HG03378 (cell line): ENCODE measurements around the gene CDK4.
A peak's percentile ranks its signal among the peaks of the same experiment; 100 is the strongest.

Experiments
- ATAC-seq: cut with Tn5 transposase; IDR thresholded peaks from one replicate; pipeline ENCODE4 v1.9.1; 2021; ENCODE audit warnings: mild to moderate bottlenecking, moderate library complexity; ENCODE audit not compliant: unreplicated experiment

The CDK4 gene

DNA sequence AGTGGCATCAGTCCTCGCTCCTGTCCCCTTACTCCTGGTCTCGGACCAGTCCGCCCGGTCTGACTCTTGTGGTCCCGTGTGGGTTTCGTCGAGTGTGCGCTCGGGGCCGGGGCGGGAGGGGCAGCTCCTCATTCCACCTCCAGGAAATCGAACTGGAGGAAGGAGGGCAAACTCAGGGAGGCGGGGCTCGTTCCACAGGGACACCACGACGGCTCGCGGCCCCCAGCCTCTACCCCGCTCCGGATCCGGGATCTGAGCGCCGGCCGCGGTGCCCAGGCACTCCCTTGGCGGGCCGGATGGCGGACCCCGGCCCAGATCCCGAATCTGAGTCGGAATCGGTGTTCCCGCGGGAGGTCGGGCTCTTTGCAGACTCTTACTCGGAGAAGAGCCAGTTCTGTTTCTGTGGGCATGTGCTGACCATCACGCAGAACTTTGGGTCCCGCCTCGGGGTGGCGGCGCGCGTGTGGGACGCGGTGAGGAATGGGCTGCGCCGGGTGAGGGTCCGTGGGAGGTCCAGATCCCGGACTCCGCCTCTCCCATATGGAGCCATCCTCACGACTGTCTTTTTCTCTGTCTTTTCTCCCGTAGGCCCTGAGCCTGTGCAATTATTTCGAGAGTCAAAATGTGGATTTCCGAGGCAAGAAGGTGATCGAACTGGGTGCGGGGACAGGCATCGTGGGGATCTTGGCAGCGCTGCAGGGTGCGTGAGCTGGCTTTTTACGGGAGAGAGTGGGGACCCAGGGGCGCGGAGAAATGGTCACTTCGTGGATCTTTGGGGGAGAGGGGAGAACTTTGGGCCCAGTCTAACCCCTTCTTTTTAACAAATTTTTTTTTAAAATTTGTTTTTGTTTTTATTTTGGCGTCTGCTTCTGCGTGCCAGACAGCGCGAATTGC is 20.6 kb upstream of the CDK4 start, which contains the start of gene EEF1AKMT3:
Gene EEF1AKMT3, plus strand, starts transcription at position 186 of the 894 bp plus-strand sequence. Its CDS starts 111 bp downstream, at position 297.
- peak; percentile 7 for ATAC-seq

DNA sequence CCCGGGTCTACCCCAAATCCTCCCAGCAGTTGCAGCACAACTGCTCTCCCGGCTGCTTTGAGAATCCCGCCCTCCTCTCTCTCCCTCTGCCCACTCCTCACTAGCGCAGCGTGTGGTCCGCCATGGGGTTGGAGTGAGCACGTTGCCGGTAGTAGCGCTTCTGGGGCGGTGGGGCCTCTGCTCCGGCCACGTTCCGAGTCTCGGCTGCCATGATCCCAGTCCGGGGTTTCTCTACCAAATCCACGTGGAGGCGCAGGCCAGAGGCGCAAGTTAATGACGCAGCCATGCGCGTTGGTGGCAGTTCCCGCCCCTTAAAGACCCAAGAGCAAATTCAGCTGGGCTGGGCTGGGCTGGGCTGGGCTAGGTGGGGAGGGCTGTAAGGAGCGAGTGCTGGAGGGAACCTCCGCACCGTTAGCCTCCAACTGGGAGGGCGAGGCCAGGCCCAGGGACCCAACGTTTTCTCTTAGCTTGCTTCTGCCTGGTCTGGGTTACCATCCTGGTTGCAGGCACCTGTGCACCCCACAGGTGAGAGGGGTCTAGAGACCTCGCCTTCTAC is 19.8 kb upstream of the CDK4 start, which contains the start of gene METTL1:
Gene METTL1, minus strand, starts transcription at position 233 of the 556 bp plus-strand sequence. Its CDS starts 22 bp downstream, at position 211.
- peak; percentile 75 for ATAC-seq

DNA sequence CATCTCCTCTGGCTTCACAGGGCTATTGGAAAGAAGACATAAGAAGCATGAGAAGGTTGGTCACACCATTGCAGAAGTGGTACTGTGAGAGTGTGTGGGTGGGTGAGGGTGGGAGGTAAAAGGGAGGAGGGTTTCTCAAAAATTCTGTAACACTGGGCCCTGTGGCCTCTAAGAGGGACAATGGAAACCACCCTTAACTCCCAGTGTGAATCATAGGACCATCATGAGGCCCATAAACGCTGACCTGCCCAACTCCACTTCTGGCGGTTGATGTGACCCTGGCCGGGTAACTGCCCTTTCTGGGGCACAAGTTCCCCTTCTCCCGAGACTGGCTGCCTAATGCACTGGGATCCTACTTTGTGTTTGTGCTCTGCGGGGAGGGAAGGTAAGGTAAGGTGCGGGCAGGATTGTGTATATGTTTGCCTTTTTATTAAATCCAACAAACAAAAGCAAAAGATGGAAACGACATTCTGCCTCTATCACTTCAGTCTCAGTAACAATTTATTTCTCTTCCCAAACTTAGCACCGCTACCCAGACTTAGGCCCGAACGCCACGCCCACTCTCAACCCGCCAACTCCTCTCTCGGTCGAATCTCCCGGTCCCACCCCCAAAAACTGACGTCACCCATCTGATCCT is 19.2 kb upstream of the CDK4 start:
- peak; percentile 79 for ATAC-seq

DNA sequence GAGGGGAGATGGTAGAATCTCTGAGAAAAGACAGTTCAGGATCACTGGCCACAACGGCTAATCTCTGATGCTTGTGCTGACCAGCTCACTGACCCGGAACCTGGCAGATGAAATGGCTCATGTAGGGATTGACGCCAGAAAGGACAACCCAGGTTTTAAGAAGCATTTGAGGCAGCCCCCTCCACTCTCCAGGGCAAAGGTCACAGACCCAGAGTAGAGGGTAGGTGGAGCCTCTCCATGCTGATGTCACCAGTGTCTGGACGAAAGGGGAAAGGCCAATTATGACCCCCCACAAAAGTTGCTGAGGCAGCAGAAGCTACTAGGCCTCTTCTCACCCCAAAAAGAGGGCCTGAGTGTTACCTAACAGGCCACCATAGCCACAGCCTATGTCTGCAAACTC is 18.6 kb upstream of the CDK4 start:
- no peak for ATAC-seq

DNA sequence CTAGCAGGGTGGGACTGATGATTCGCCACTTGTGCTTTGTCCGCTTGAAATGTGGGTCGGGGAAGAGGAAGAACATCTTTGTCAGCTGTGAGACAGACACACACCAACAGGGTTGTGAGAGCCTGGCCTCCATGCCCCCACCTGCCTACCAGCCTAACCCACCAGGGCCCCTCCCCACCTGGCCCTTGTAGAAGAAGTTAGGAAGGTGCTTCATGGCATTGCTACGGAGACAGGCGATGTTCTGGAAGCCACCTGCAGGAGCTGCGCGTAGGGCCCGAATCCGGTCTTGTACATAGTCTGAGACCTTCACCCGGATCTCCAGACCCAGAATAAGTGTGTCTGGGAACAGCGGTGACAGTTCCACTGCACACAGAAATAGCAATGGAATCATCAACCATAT is 17.5 kb upstream of the CDK4 start:
- ATAC-seq: no peak

DNA sequence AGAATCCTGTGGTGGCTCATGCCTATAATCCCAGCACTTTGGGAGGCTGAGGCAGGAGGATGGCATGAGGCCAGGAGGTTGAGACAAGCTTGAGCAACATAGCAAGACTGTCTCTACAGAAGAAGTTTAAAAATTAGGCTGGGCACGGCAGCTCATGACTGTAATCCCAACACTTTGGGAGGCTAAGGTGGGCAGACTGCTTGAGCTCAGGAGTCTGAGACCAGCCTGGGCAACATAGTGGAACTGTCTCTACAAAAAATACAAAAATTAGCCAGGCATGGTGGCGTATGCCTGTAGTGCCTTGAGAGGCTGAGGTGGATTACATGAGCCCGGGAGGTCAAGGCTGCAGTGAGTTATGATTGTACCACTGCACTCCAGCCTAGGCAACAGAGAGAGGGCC is 15.8 kb upstream of the CDK4 start:
- no peak for ATAC-seq

DNA sequence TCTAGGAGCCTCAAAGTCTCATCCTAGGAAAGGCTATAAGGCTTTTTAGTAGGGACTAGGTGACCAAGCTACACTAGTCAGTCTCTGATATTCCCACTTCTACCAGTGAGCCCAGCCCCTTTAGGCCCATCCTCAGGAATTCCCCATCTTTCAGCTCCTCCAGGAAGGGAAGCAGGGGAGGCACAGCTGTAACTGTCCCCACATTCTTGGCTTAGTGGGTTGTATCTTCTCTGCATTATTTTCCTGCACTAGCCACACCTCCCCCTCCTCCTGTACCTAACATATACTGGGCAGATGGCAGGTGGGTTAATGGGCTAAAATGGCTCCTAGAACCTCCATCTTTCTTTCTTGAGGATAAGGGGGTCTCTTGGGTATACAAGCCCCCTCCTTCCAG is 15.2 kb upstream of the CDK4 start:
- ATAC-seq: no peak

DNA sequence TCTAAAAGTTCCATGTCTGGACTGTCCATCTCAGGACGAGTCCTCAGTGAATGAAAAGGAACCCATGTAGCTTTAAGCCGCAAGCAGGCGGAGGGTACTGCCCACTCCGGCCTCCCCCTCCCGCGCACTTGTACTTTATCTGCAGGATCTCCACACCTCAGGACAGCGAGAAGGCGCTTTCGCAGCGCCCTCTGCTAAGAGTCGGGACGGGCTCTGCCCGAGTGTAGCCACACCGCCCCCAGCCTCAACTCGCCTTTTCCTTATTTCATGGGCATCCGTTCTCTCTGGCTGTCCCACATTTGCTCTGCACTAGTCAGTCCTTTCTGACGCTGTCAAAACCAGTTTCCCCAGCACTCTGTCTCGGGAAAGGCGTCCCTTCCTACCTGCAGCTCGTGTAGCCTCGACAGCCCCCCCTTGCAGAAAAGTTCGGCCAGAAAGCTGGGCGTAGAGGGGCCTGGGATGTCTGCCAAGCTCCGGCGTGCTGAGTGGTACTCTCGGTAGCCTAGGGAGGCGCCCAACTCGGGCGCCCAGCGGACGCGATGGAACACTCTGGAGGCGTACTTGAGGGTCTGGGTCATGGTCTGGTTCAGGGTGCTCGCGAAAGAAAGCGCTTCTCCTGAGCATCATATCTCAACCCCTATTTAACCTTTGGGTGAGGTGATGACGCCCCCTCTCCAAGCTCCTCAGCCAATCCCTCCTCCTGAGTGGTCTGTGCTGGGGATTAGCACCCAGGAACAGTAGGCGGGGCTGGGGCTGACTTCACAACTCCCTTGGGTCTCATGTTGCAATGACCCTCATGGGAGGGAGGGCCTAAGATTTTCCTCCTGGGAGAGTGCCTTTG is 14.6 kb upstream of the CDK4 start, which contains the start of gene CYP27B1:
Gene CYP27B1, minus strand, starts transcription at position 615 of the 841 bp plus-strand sequence. Its CDS starts 37 bp downstream, at position 578.
- no peak for ATAC-seq

DNA sequence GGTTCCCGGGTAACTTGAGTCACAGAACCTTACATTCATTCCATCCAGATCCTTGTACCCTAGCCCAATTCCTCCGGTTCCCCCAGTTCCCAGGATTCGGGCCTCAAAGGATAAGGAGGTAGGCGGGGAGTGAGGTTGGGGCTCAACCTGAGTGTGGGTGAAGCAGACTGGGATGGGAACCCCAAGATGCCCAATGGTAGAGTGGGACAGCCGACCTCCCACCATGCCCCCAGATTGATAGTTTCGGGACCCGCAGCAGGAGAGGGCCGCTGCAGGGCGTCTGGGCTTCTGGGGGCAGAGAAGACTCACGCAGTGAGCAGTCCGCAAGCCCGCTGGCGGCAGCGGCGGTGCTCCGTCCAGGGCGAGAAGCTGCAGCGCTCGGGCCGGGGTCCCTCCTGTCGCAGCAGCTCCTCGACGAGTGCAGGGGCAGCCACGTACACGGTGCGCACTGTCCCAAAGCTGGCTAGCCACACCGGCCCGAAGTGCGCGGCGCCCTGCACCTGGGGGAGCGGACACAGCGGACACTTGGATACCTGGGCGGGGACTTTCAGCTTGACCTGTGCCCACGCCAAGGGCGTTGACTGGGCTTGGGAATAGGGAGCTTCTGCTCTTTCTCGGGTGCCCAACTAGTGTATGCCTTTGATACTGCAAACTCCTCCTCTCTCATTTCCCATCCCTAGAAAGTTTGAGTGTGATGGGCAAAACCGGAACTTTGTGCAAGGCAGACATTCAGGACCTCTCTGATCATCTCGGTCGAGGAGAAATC is 13.8 kb upstream of the CDK4 start:
- no peak for ATAC-seq

DNA sequence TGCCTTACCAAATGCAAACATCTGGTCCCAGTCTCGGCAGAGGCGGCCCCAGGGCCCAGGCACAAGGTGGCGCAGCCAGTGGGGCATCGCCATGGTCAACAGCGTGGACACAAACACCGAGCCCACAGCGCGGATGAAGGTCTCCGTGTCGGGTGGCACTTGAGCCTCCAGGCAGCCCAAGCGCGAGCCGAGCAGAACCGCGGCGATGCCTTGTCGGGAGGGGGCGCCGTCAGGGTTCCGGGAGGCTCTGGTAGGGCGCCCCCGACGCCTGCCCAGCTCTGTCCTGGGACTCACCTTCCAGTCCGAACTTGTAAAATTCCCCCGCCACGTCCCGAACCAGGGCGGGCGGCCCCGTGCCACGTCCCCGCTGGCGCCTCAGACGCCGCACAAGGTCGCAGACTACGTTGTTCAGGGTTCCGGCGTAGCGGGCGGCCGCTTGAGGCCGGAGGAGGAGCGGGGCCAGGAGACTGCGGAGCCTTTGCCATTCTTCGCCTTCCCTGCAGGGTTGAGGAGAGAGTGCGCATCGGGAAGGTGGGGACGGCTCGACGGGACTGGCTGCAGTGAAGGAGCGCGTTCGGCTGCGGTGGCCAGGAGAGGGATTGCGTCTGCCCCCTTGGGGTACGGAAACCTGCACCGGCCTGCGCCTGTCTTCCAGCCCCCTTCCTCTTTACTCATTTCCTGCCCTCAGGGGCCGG is 13.0 kb upstream of the CDK4 start:
- ATAC-seq: peak; percentile 48

DNA sequence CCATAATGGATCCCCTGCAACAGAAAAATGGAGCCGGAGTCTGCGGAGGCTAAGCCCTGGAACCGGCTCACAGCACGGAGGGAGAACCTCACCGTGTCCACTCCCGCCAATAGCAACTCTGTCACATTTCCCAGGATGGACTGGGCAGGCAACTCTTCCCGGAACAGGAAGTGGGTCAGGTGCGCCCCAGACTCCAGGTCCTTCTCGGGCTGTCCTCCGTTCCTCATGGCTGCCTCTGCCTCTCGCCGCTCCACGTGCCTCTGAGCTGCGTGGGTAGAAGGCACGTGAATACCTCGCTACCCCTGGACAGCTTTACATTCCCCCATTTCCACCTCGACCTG is 12.5 kb upstream of the CDK4 start:
- ATAC-seq: peak; percentile 5

DNA sequence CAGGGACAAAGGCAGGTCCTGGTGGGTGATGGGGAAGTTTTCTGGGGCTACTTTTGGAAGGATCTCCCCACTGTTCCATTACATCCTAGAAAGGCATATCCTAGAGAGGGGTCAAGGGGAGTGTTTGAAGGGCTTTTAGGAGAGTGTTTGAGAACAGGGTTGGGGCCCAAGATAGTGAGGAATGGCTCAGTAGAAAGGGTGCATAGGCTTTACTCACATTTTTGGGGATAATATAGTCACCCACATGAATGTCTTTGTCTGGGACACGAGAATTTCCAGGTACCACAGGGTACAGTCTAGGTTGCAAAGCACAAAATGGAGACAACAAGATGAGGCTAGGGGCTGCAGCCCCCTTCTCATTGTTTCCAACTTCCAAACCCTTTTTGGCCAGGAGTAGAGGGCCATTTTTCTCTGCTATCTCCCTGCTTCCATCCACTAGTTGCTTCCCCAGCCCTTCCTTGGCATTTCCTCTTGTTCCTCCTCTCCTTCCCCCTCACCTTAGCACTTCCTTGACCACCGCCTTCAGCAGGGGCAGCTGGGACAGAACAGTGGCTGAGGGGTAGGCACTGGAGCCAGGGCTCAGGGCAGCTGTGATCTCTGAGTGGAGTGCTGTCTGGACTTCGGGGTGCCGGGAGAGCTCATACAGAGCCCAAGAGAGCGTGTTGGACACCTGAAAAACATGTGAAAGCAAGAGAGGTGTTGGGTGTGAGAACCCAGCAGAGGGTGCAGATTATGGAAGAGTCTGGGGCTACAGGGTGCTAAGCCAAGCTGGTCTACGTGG is 12.0 kb upstream of the CDK4 start:
- no peak for ATAC-seq

DNA sequence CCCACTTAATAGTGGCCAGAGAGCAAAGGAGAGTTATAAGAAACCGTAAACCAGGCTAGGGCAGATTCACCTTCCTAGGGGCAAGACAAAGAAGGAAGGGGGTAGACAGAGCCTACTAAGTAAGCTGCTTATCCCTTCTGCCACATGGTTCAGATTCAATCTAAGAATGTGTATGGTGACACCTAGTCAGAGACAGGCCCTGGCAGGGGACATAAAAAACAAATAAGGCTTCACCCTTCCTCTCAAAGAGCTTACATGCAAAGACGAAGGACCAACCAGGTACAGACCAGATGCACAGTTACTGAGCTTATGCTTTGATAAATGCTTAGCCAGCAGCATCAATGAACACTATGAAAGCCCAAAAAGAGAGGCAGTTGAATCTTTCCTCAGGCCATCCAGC is 10.4 kb upstream of the CDK4 start:
- ATAC-seq: no peak

DNA sequence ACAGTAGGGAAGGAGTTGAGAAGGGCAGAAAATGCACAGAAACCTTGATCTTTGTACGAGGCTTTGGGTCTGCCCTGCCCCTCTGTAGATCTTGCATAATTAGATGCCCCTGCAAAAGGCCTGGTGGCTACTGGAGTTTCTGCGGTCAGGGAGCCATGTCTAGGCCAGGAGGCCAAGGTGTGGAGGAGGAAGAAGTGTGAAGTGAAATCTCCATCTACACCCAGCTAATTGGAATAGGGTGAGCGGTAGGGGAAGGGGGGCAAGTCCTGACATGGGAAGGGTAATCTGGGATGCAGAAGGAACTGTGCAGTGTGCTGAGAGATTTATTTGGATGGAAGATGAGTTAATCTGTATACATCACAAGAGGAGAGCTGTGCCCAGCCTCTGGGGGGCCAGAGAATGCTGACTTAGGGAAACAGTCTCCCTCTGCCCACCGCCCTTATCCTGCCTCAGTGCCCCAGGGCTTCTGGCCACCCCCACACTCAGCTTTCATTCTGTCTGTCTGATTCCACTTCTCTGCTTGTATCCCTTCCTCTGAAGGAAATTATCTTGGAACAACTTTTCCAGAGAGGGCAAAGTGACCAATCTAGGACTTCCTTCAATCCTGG is 9.4 kb upstream of the CDK4 start:
- no peak for ATAC-seq

DNA sequence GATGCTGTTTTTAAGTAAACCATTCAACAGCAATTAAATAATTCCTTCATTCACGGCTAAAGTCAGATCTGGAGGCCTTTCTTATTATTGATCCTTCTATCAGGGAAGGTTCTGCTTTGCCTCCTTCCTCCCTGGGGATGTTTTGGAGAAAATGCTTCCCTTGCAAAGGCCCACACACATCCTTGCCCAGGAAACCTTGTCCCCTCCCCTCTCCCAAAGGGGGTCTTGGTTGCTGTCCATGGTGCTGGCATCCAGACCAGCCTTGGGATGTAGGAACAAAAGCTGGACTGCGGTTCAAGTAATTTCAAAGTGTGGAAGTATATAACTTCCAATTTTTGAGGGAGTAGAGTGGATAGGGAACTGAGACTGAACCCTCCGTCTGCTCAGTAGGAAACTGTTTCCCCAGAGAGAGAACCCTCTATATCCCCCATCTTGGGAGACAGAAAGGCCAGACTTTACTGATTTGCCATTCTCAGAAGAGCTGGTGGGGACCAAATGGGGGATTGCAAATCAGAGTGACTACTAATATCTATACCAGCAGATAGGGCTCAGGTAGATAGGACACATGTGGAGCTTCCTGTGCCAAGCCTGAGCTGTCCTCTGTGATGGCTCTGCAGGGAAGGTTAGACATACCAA is 8.4 kb upstream of the CDK4 start:
- ATAC-seq: no peak

DNA sequence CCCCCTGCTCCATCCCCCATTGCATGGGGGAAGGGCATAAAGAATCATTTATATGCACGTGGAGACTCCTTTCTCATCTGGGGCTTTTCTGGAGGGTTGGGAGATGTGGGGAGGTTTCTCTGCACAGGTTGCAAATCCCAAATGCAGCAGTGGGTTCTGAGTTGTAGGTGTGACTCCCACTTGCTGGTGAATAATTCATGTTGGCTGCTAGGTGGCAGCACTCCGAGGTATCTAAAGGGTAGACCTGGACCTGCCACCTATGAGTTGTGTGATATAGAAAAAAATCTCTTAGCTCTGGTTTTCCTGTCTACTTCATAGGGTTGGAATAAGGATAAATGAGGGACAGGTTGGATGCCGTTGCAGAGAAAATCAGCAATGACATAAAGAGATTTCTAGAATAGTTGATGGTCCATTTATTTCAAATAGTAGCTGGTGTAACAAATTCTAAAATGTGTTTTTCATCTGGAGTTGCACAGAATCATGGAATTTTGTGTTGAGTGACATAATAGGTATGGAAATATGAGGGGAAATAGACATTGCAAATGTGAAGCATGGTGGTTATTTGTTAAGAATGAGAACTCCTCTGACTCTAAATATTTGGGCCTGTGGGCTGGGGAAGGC is 7.4 kb upstream of the CDK4 start:
- peak; percentile 45 for ATAC-seq

DNA sequence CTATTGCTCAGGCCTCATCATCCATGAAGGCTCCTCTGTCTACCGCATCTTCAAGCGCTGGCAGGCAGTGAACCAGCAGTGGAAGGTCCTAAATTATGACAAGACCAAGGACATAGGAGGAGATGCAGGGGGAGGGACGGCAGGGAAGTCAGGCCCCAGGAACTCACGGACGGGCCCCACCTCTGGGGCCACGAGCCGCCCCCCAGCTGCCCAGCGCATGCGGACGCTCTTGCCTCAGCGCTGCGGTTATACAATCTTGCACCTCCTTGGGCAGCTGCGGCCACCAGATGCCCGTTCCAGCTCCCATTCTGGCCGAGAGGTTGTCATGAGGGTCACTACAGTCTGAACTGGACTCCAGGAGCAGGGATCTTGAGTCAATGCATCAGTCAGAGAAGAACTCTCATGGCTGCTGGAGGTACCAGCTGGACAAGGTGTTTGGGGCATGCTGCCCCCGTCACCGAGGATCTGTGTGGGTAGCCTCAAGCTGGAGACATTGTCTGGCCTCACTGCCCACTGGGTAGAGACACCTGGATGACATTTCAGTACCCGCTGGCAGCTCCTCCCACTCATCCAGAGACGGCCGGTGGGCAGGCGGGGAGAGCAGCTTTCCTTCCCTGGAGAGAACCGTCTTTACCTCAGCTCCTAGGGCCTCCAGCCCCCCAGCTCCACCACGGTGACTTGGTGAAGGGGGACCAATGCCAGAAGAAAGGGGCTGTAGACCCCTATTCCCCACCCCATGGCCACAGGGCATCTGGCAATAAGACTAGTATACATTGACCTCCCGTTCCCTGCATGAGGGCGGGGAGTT is 6.6 kb upstream of the CDK4 start:
- no peak for ATAC-seq
